GM19238 (cell line): ENCODE measurements around the gene OR51M1.
"Not testable (repeated sequence)": the region's sequence is repeated elsewhere in the genome, so short reads cannot be mapped to it uniquely, and the experiment has no call there.

Experiments
- DNase-seq: peaks from one replicate; pipeline ENCODE4 v3.0.0; 2011; ENCODE audit warnings: low spot score; ENCODE audit not compliant: insufficient read length

Gene OR51M1

GRCh38 chr11:5383576-5383975, at the start of gene OR51M1:
TSS of gene OR51M1 (plus strand) at chr11:5383812. CDS start at chr11:5389399, 5,587 bp downstream.
- no peak for DNase-seq

GRCh38 chr11:5335170-5335569, 48.4 kb upstream of the OR51M1 start:
- DNase-seq: no peak

- no peak for DNase-seq
These were observed 47.3 kb upstream of the OR51M1 start for GRCh38 chr11:5336331-5336730.

GRCh38 chr11:5337253-5337652, 46.4 kb upstream of the OR51M1 start:
- not testable (repeated sequence) for DNase-seq

GRCh38 chr11:5339771-5340322, 43.8 kb upstream of the OR51M1 start:
- DNase-seq: peak; percentile 2

- no peak for DNase-seq
These were observed 39.9 kb upstream of the OR51M1 start, which contains the start of gene OR51B5 for GRCh38 chr11:5343474-5344335. TSS of gene OR51B5 (minus strand) at chr11:5343524. CDS start at chr11:5343524, 0 bp downstream.

GRCh38 chr11:5345831-5346230, 37.8 kb upstream of the OR51M1 start:
- DNase-seq: no peak

- DNase-seq: no peak
These were observed 34.9 kb upstream of the OR51M1 start for GRCh38 chr11:5348551-5349194.

GRCh38 chr11:5349550-5349949, 34.1 kb upstream of the OR51M1 start:
- DNase-seq: no peak

- no peak for DNase-seq
These were observed 32.4 kb upstream of the OR51M1 start, which contains the start of gene OR51B6 for GRCh38 chr11:5351208-5351607. TSS of gene OR51B6 (plus strand) at chr11:5351508. CDS start at chr11:5351508, 0 bp downstream.

- not testable (repeated sequence) for DNase-seq
These were observed 27.6 kb upstream of the OR51M1 start for GRCh38 chr11:5356031-5356430.

- no peak for DNase-seq
These were observed 21.5 kb upstream of the OR51M1 start for GRCh38 chr11:5362017-5362625.

- DNase-seq: no peak
These were observed 19.9 kb upstream of the OR51M1 start for GRCh38 chr11:5363679-5364078.

- no peak for DNase-seq
These were observed 19.4 kb upstream of the OR51M1 start for GRCh38 chr11:5364214-5364613.

GRCh38 chr11:5366365-5366764, 17.2 kb upstream of the OR51M1 start:
- DNase-seq: not testable (repeated sequence)

- no peak for DNase-seq
These were observed 16.8 kb upstream of the OR51M1 start for GRCh38 chr11:5366856-5367255.

GRCh38 chr11:5367448-5368074, 16.1 kb upstream of the OR51M1 start:
- no peak for DNase-seq

GRCh38 chr11:5368502-5369043, 15.0 kb upstream of the OR51M1 start:
- no peak for DNase-seq

- peak; percentile 18 for DNase-seq
These were observed 13.8 kb upstream of the OR51M1 start for GRCh38 chr11:5369789-5370188.

GRCh38 chr11:5380740-5381342, 2.8 kb upstream of the OR51M1 start:
- peak; percentile 31 for DNase-seq

GRCh38 chr11:5384335-5384734, 723 bp downstream of the OR51M1 start:
- no peak for DNase-seq
